ENCODE data around the gene CRTAC1. TPM values are rescaled to one million over a fixed set of nuclear protein-coding genes. Genes with fewer than 3 reads are reported as not detected.

The CRTAC1 gene
- total RNA-seq, 1 donor from 2014 or later: 0.66 TPM

DNA sequence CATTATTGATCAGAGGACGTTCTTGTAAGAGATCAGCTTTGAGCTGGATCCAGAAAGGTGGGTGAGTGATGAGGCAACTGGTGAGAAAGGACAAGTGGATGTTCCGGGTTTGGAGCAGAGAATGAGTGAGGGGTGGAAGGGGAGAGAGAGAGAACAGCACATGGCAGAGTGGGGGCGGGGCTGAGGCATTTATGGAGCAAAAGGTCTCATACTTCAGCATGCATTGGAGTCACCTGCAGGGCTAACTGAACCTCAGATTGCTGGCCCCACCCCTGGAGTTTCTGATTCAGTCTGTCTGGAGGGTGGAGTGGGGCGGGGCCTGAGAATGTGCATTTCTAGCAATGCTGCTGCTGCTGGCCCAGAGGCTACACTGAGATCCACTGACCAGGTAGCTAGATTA is 109.6 kb downstream of the CRTAC1 start:
- peaks cover 5% of the 10 kb centered on the region for H3K9me3 Mint-ChIP-seq (ENCODE audit: unreplicated experiment)
- Histone ChIP-seq H3K4me2 (ENCODE audit: low read length) (no peak overlapping the region), H3K9ac (ENCODE audit: low read length) (no peak overlapping the region), H3K79me2 (ENCODE audit: insufficient read depth, low read length) (no peaks in the 10 kb centered on the region), H3K27ac (ENCODE audit: low read depth, low read length) (no peak overlapping the region), H3K4me3 (ENCODE audit: insufficient read depth, low read depth, low read length) (no peak overlapping the region), H4K20me1 (ENCODE audit: insufficient read depth, low read length) (no peaks in the 10 kb centered on the region), H3K36me3 (ENCODE audit: insufficient read depth, low read length) (no peaks in the 10 kb centered on the region), H3K9me3 (ENCODE audit: insufficient read depth, low read depth, low read length) (no peaks in the 10 kb centered on the region), H3K4me1 (ENCODE audit: insufficient read depth, low read length) (no peaks in the 10 kb centered on the region), H3K27me3 (ENCODE audit: insufficient read depth, low read length) (peaks cover 24% of the 10 kb centered on the region), H2AFZ (ENCODE audit: low read depth, low read length) (no peak overlapping the region)
- peaks cover 72% of the 10 kb centered on the region for H3K27me3 Mint-ChIP-seq (ENCODE audit: low read depth, unreplicated experiment)
- H3K36me3 Mint-ChIP-seq (ENCODE audit: low read depth, unreplicated experiment): no peaks in the 10 kb centered on the region
- H3K27ac Mint-ChIP-seq (ENCODE audit: unreplicated experiment): no peak overlapping the region
- TF ChIP-seq CTCF (IDR thresholded peaks at IDR 0.05; ENCODE audit: insufficient read depth, low read depth, low read length): no peak
- no peak for TF ChIP-seq EZH2 (IDR thresholded peaks at IDR 0.05; ENCODE audit: insufficient read depth, low read length)
- FAIRE-seq (no peak), DNase-seq (ENCODE audit: low read depth) (no peak)
- peaks cover 3% of the 10 kb centered on the region for H3K4me1 Mint-ChIP-seq (ENCODE audit: low read depth, unreplicated experiment)
- H3K4me3 Mint-ChIP-seq (ENCODE audit: unreplicated experiment): no peak overlapping the region

- Mint-ChIP-seq H3K27me3 (ENCODE audit: low read depth, unreplicated experiment) (peaks cover 73% of the 10 kb centered on the region), H3K9me3 (ENCODE audit: unreplicated experiment) (peaks cover 3% of the 10 kb centered on the region), H3K4me3 (ENCODE audit: unreplicated experiment) (no peak overlapping the region), H3K4me1 (ENCODE audit: low read depth, unreplicated experiment) (peaks cover 4% of the 10 kb centered on the region), H3K27ac (ENCODE audit: unreplicated experiment) (no peak overlapping the region), H3K36me3 (ENCODE audit: low read depth, unreplicated experiment) (no peaks in the 10 kb centered on the region)
- Histone ChIP-seq H3K4me2 (ENCODE audit: low read length) (no peak overlapping the region), H3K27ac (ENCODE audit: low read depth, low read length) (no peak overlapping the region), H3K4me1 (ENCODE audit: insufficient read depth, low read length) (no peaks in the 10 kb centered on the region), H3K27me3 (ENCODE audit: insufficient read depth, low read length) (peaks cover 27% of the 10 kb centered on the region), H3K79me2 (ENCODE audit: insufficient read depth, low read length) (no peaks in the 10 kb centered on the region), H3K9ac (ENCODE audit: low read length) (no peak overlapping the region), H3K4me3 (ENCODE audit: insufficient read depth, low read depth, low read length) (no peak overlapping the region), H3K9me3 (ENCODE audit: insufficient read depth, low read depth, low read length) (no peaks in the 10 kb centered on the region), H3K36me3 (ENCODE audit: insufficient read depth, low read length) (no peaks in the 10 kb centered on the region), H2AFZ (ENCODE audit: low read depth, low read length) (no peak overlapping the region), H4K20me1 (ENCODE audit: insufficient read depth, low read length) (no peaks in the 10 kb centered on the region)
- DNase-seq (ENCODE audit: low read depth) (no peak), FAIRE-seq (no peak)
- TF ChIP-seq CTCF (IDR thresholded peaks at IDR 0.05; ENCODE audit: insufficient read depth, low read depth, low read length): no peak
- TF ChIP-seq EZH2 (IDR thresholded peaks at IDR 0.05; ENCODE audit: insufficient read depth, low read length): no peak
Measured at GRCh38 chr10:97919012-97919411, 111.4 kb downstream of the CRTAC1 start.

GRCh38 chr10:97916586-97916985 is 113.8 kb downstream of the CRTAC1 start:
- Histone ChIP-seq H3K36me3 (ENCODE audit: insufficient read depth, low read length) (no peaks in the 10 kb centered on the region), H3K4me3 (ENCODE audit: insufficient read depth, low read depth, low read length) (no peak overlapping the region), H2AFZ (ENCODE audit: low read depth, low read length) (no peak overlapping the region), H3K9ac (ENCODE audit: low read length) (no peak overlapping the region), H4K20me1 (ENCODE audit: insufficient read depth, low read length) (no peaks in the 10 kb centered on the region), H3K27me3 (ENCODE audit: insufficient read depth, low read length) (peaks cover 34% of the 10 kb centered on the region), H3K9me3 (ENCODE audit: insufficient read depth, low read depth, low read length) (no peaks in the 10 kb centered on the region), H3K4me1 (ENCODE audit: insufficient read depth, low read length) (no peaks in the 10 kb centered on the region), H3K27ac (ENCODE audit: low read depth, low read length) (no peak overlapping the region), H3K4me2 (ENCODE audit: low read length) (no peak overlapping the region), H3K79me2 (ENCODE audit: insufficient read depth, low read length) (no peaks in the 10 kb centered on the region)
- peaks cover 78% of the 10 kb centered on the region for H3K27me3 Mint-ChIP-seq (ENCODE audit: low read depth, unreplicated experiment)
- no peak overlapping the region for H3K4me3 Mint-ChIP-seq (ENCODE audit: unreplicated experiment)
- TF ChIP-seq CTCF (IDR thresholded peaks at IDR 0.05; ENCODE audit: insufficient read depth, low read depth, low read length): no peak
- H3K9me3 Mint-ChIP-seq (ENCODE audit: unreplicated experiment): peaks cover 3% of the 10 kb centered on the region
- H3K36me3 Mint-ChIP-seq (ENCODE audit: low read depth, unreplicated experiment): no peaks in the 10 kb centered on the region
- DNase-seq (ENCODE audit: low read depth): no peak
- no peak overlapping the region for H3K27ac Mint-ChIP-seq (ENCODE audit: unreplicated experiment)
- H3K4me1 Mint-ChIP-seq (ENCODE audit: low read depth, unreplicated experiment): peaks cover 3% of the 10 kb centered on the region
- FAIRE-seq: no peak

Measured in astrocyte (in vitro differentiated cells and primary cell).